HepG2 (cell line): ENCODE measurements around the gene PRR29. TPM values are rescaled to one million over a fixed set of nuclear protein-coding genes. Genes with fewer than 3 reads are reported as not detected.

Experiments used
- ATAC-seq: fragments of 200-7000 bp; cut with Tn5 transposase; 3 replicates; pipeline ENCODE4 v1.9.1; 2020; ENCODE audit warnings: mild to moderate bottlenecking, moderate library complexity
- BruUV-seq: library from RNA; stranded (reverse); fragments of 400-500 nt; replicated peaks from 2 replicates; lab custom pipeline; 2021; lab: Mats Ljungman, UMichigan
- CTCF ChIA-PET: fragments of 300-600 bp; formaldehyde crosslinking; extraction: SDS; loops from one replicate; lab custom pipeline; 2021; ENCODE audit warnings: low total read pairs, inconsistent platforms, low intra/inter-chr PET ratio; lab: Yijun Ruan, JAX
- POLR2A ChIA-PET: fragments of 350-600 bp; sonication (Branson Sonifier 250); formaldehyde crosslinking; loops from one replicate; lab custom pipeline; 2020; ENCODE audit warnings: antibody characterized with exemption, inconsistent platforms; lab: Yijun Ruan, JAX
- DNase-seq: peaks from one replicate; pipeline ENCODE4 v3.0.0-alpha.2; 2015; ENCODE audit warnings: low spot score
- FAIRE-seq: peaks from 3 replicates; lab custom pipeline; 2011; peaks lifted over from hg19 to GRCh38; lab: Jason Lieb, UNC
- H2AFZ ChIP-seq: one replicate; pipeline ENCODE4 v1.6.1; 2011; ENCODE audit warnings: low read length, inconsistent platforms
- H3K27ac ChIP-seq: fragments of 300-600 bp; 3 replicates; pipeline ENCODE4 v1.8.0; 2011; ENCODE audit warnings: mixed run types, mild to moderate bottlenecking, mixed read lengths, low read length, inconsistent platforms; ENCODE audit not compliant: insufficient read depth; ENCODE audit errors: extremely low read length
- H3K27me3 ChIP-seq, 2 experiments: fragments of 200-600 bp in 1 of 2; 2 replicates in 1 of 2; 3 replicates in 1 of 2; pipeline versions ENCODE4 v1.6.0 to v1.8.0; 2011; ENCODE audit warnings: low read length in 2 of 2, mild to moderate bottlenecking in 2 of 2, moderate library complexity in 2 of 2, inconsistent platforms in 1 of 2; ENCODE audit not compliant: insufficient read depth in 2 of 2, control insufficient read depth in 1 of 2
- H3K36me3 ChIP-seq, 2 experiments: fragments of 200-600 bp in 1 of 2; replicated peaks in 1 of 2; 2 replicates in 1 of 2; 3 replicates in 1 of 2; pipeline versions ENCODE4 v1.5.1 to v1.8.0; 2011; ENCODE audit warnings: low read length in 2 of 2, inconsistent platforms in 1 of 2; ENCODE audit not compliant: insufficient read depth in 2 of 2, control insufficient read depth in 1 of 2
- H3K4me1 ChIP-seq: 2 replicates; pipeline ENCODE4 v1.5.1; 2012; ENCODE audit warnings: low read length, inconsistent platforms; ENCODE audit not compliant: insufficient read depth
- H3K4me2 ChIP-seq: 2 replicates; pipeline ENCODE4 v1.6.0; 2011; ENCODE audit warnings: low read depth, low read length, inconsistent platforms
- H3K4me3 ChIP-seq, 3 experiments: fragments of 200-600 bp in 1 of 3; sonication (generic), shearing (Covaris generic) in 1 of 3; replicated peaks in 1 of 3; 2 replicates each; pipeline ENCODE4 v1.5.1; 2011 to 2016; ENCODE audit warnings: low read length in 3 of 3, inconsistent platforms in 2 of 3, low read depth in 2 of 3, mild to moderate bottlenecking in 2 of 3, control low read depth in 1 of 3, mixed read lengths in 1 of 3; ENCODE audit not compliant: insufficient read depth in 1 of 3
- H3K79me2 ChIP-seq: one replicate; pipeline ENCODE4 v1.6.1; 2011; ENCODE audit warnings: low read length, inconsistent platforms; ENCODE audit not compliant: insufficient read depth
- H3K9ac ChIP-seq: 2 replicates; pipeline ENCODE4 v1.6.0; 2011; ENCODE audit warnings: mild to moderate bottlenecking, low read depth, low read length, inconsistent platforms; ENCODE audit not compliant: insufficient read depth
- H3K9me3 ChIP-seq: 2 replicates; pipeline ENCODE4 v1.5.1; 2012; ENCODE audit warnings: mild to moderate bottlenecking, low read length
- H4K20me1 ChIP-seq: 2 replicates; pipeline ENCODE4 v1.6.0; 2011; ENCODE audit warnings: inconsistent platforms, mild to moderate bottlenecking, low read length, moderate library complexity; ENCODE audit not compliant: insufficient read depth
- DPF2 ChIP-seq: sonication (generic); formaldehyde crosslinking; IDR thresholded peaks from 2 replicates; pipeline ENCODE4 v1.4.0; 2020; ENCODE audit warnings: mild to moderate bottlenecking, low read depth, missing genetic modification reagents, borderline replicate concordance
- HMGXB4 ChIP-seq, 2 experiments: sonication (generic) in 1 of 2; formaldehyde crosslinking in 1 of 2; IDR thresholded peaks; 2 replicates each; pipeline versions ENCODE4 v1.4.0 to v1.6.1; 2018 to 2020; ENCODE audit warnings: missing genetic modification reagents in 2 of 2, borderline replicate concordance in 1 of 2, low read depth in 1 of 2, mild to moderate bottlenecking in 1 of 2, missing biosample characterization in 1 of 2
- REL ChIP-seq: sonication (generic); formaldehyde crosslinking; conservative IDR thresholded peaks from 2 replicates; pipeline ENCODE4 v1.8.0; 2022; ENCODE audit warnings: mild to moderate bottlenecking, missing genetic modification reagents, moderate library complexity
- SALL1 ChIP-seq: sonication (generic); formaldehyde crosslinking; IDR thresholded peaks from 2 replicates; pipeline ENCODE4 v1.8.0; 2022; ENCODE audit warnings: mild to moderate bottlenecking, missing genetic modification reagents
- SMAD3 ChIP-seq: sonication (generic); formaldehyde crosslinking; IDR thresholded peaks from 2 replicates; pipeline ENCODE4 v1.4.0; 2020; ENCODE audit warnings: missing genetic modification reagents
- SRSF1 ChIP-seq: fragments of 200-400 bp; formaldehyde crosslinking; optimal IDR thresholded peaks from 2 replicates; pipeline ENCODE3; 2017; ENCODE audit warnings: mild to moderate bottlenecking, low read depth, low read length, moderate library complexity
- YY1 ChIP-seq: IDR thresholded peaks from 2 replicates; pipeline ENCODE4 v1.6.1; 2011; ENCODE audit warnings: low read length, low read depth, moderate library complexity, mild to moderate bottlenecking; ENCODE audit not compliant: insufficient read depth, insufficient replicate concordance
- ZNF263 ChIP-seq: sonication (generic); formaldehyde crosslinking; IDR thresholded peaks from 2 replicates; pipeline ENCODE4 v1.4.0; 2020; ENCODE audit warnings: missing genetic modification reagents
- ZNF629 ChIP-seq: sonication (generic); formaldehyde crosslinking; conservative IDR thresholded peaks from 2 replicates; pipeline ENCODE4 v1.5.0; 2020; ENCODE audit warnings: missing genetic modification reagents
- ZNF710 ChIP-seq: sonication (generic); formaldehyde crosslinking; IDR thresholded peaks from 2 replicates; pipeline ENCODE4 v1.5.0; 2020; ENCODE audit warnings: mild to moderate bottlenecking, missing genetic modification reagents, borderline replicate concordance
- ZNF777 ChIP-seq: sonication (generic); formaldehyde crosslinking; IDR thresholded peaks from 2 replicates; pipeline ENCODE4 v1.4.0; 2020; ENCODE audit warnings: missing genetic modification reagents
- WGBS: methylation state at CpG from one replicate; pipeline ENCODE4 v1.1.6; 2017; ENCODE audit warnings: low lambda C conversion rate; 5-methylcytosine and 5-hydroxymethylcytosine counted together
- in situ Hi-C: cut with HindIII; loops from 2 replicates; pipeline ENCODE4 v1.10.0; 2017; ENCODE audit warnings: low pct_unique_long_range_greater_than_20kb; ENCODE audit not compliant: extremely low pct_ligation_motif_present
- intact Hi-C: fragments of 100-400 bp; cut with micrococcal nuclease; formaldehyde crosslinking; loops from one replicate; pipeline ENCODE4 v1.10.0; 2022; ENCODE audit not compliant: unreplicated experiment
- polyA plus RNA-seq, 8 experiments: library from polyadenylated mRNA; depleted of rRNA in 3 of 8; stranded (reverse) in 7 of 8; unstranded in 1 of 8; fragments of >200 nt; fragmentation: Illumina TruSeq in 4 of 8; extraction: Trizol in 4 of 8; gene quantifications; 2 replicates each; pipeline versions ENCODE4 v1.2.1 to v1.2.3, GENCODE V29; 2011 to 2016; ENCODE audit warnings: low read depth in 4 of 8, missing spikeins in 1 of 8, mixed read lengths in 1 of 8; ENCODE audit not compliant: insufficient read depth in 1 of 8
- total RNA-seq, 5 experiments: library from RNA; depleted of rRNA; stranded (reverse); fragments of >200 nt; fragmentation: Illumina TruSeq; extraction: Trizol; gene quantifications; 2 replicates each; pipeline ENCODE4 v1.2.3, GENCODE V29; 2016; ENCODE audit warnings: low read depth in 1 of 5
- TF ChIP-seq, protein P1 (sequence below): sonication (generic); formaldehyde crosslinking; IDR thresholded peaks from 2 replicates; pipeline ENCODE4 v1.4.0; 2020; ENCODE audit warnings: missing genetic modification reagents, borderline replicate concordance
- TF ChIP-seq, protein P2 (sequence below): sonication (generic); formaldehyde crosslinking; IDR thresholded peaks from 2 replicates; pipeline ENCODE4 v1.5.0; 2020; ENCODE audit warnings: missing genetic modification reagents

PRR29 gene
- total and polyA plus RNA-seq, 2 of the 13 experiments (the other 11 are each of a cell fraction or from before 2014, with no cell fraction given): 0.07 to 0.20 TPM

DNA sequence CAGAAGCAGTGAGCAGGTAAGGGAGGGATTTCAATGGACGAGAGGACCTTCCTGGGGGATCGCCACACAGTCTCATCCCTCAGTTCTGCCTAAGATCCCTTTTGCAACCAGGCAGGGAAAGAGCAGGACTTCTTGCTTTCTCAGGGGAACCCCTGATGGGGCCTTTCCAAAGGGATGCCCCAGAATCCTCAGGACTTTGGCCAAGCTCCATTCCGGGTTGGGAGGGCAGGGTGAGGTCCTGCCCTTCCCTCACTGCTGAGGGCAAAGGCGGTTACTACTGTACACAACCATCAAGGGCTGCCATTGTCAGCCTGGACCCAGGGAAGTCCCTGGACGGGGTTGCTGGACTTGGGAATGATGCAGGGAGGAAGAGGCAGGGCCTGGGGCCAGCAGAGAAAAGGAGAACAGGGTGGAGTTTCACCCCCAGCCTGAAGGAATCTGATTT is 9.7 kb downstream of the PRR29 start (continued):
- TF ChIP-seq HMGXB4 (CRISPR knock-in tag; IDR thresholded peaks at IDR 0.05; ENCODE audit: borderline replicate concordance in 1 of 2, low read depth in 1 of 2): 0 out of 4 replicates have a peak, but pooled peaks of 1 of the 2 experiments have one; percentile 49
- peak; percentile 51; the same call in 1 of the 2 replicates for TF ChIP-seq ZNF710 (CRISPR knock-in tag)
- TF ChIP-seq DPF2 (CRISPR knock-in tag): peak; percentile 70; the same call in 1 of the 2 replicates
- 0 out of 2 replicates have a peak, but pooled peaks have one; percentile 10 for TF ChIP-seq ZNF263 (CRISPR knock-in tag)
- peak; percentile 51 for TF ChIP-seq YY1

DNA sequence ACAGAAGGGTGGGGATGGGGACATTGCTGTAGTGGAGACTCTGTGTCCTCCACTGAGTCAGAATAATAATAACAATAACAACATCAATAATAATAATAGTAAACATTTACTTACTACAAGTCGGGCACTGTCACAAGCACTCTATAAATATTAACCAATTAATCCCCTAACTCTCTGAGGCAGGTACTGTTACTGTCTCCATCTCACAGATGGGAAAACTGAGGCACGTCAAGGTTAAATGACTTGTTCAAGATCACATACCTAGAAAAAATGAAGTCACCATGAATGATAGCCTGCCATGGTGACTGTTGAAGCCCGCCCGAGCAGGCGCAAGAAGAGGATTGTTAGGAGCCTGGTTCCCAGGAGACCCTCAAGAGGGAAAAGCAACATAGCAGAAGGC is 10.2 kb downstream of the PRR29 start:
- Histone ChIP-seq H3K4me1 (peaks cover 53% of the 10 kb centered on the region), H3K9me3 (no peaks in the 10 kb centered on the region), H3K4me2 (peak overlapping the region; percentile 81), H3K36me3 (no peaks in the 10 kb centered on the region; a peak in 1 of 5 replicates), H2AFZ (no peak overlapping the region), H3K27me3 (no peaks in the 10 kb centered on the region), H4K20me1 (no peaks in the 10 kb centered on the region), H3K79me2 (no peaks in the 10 kb centered on the region), H3K4me3 (peak overlapping the region in 1 of 3 experiments; percentile 32; a peak in 2 of 6 replicates), H3K27ac (no peak overlapping the region), H3K9ac (no peak overlapping the region)
- 61% methylated on average over 5 of the region's 5 CpGs for WGBS
- in situ Hi-C loops (no loop called here), intact Hi-C loops (loop anchor here (5.0 kb wide), 1 partner anchor 1639 kb away; no protein-coding TSS in a partner anchor)
- DNase-seq (no peak), ATAC-seq (no peak), FAIRE-seq (no peak)
- no TSS peak for BruUV-seq
- CTCF ChIA-PET: no interaction called here
- POLR2A ChIA-PET: no interaction called here
- TF ChIP-seq DPF2 (CRISPR knock-in tag) (0 out of 2 replicates have a peak, but pooled peaks have one; percentile 12), SMAD3 (no peak), SRSF1 (no peak), SALL1 (no peak), ZNF629 (peak; percentile 90), REL (CRISPR knock-in tag) (no peak), ZNF777 (no peak)
- TF ChIP-seq, protein P1, sequence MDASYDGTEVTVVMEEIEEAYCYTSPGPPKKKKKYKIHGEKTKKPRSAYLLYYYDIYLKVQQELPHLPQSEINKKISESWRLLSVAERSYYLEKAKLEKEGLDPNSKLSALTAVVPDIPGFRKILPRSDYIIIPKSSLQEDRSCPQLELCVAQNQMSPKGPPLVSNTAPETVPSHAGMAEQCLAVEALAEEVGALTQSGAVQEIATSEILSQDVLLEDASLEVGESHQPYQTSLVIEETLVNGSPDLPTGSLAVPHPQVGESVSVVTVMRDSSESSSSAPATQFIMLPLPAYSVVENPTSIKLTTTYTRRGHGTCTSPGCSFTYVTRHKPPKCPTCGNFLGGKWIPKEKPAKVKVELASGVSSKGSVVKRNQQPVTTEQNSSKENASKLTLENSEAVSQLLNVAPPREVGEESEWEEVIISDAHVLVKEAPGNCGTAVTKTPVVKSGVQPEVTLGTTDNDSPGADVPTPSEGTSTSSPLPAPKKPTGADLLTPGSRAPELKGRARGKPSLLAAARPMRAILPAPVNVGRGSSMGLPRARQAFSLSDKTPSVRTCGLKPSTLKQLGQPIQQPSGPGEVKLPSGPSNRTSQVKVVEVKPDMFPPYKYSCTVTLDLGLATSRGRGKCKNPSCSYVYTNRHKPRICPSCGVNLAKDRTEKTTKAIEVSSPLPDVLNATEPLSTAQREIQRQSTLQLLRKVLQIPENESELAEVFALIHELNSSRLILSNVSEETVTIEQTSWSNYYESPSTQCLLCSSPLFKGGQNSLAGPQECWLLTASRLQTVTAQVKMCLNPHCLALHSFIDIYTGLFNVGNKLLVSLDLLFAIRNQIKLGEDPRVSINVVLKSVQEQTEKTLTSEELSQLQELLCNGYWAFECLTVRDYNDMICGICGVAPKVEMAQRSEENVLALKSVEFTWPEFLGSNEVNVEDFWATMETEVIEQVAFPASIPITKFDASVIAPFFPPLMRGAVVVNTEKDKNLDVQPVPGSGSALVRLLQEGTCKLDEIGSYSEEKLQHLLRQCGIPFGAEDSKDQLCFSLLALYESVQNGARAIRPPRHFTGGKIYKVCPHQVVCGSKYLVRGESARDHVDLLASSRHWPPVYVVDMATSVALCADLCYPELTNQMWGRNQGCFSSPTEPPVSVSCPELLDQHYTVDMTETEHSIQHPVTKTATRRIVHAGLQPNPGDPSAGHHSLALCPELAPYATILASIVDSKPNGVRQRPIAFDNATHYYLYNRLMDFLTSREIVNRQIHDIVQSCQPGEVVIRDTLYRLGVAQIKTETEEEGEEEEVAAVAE (CRISPR knock-in tag): no peak
- TF ChIP-seq, protein P2, sequence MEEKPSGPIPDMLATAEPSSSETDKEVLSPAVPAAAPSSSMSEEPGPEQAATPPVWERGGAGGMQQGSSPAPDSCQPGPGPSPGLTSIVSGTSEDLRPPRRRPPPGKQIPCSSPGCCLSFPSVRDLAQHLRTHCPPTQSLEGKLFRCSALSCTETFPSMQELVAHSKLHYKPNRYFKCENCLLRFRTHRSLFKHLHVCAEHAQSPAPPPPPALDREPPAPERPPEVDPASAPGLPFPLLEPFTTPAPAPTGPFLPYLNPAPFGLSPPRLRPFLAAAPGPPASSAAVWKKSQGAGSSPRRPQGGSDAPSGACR (CRISPR knock-in tag): no peak
